Effector CD4-positive, alpha-beta T cell (primary cell): ENCODE results near the gene PRELID2. TPM values are rescaled to one million over a fixed set of nuclear protein-coding genes. Genes with fewer than 3 reads are reported as not detected.
"Not testable (repeated sequence)": the region's sequence is repeated elsewhere in the genome, so short reads cannot be mapped to it uniquely, and the experiment has no call there.

Experiments
- DNase-seq: peaks from one replicate; pipeline ENCODE4 v3.0.0-alpha.2; 2020
- total RNA-seq: gene quantifications from one replicate; lab custom pipeline; 2026; lab: John Stamatoyannopoulos, UW

Gene PRELID2
- not detected for total RNA-seq

GRCh38 chr5:145834917-145835847 lies at the start of gene PRELID2:
Gene PRELID2, minus strand, starts transcription at chr5:145835342. Its CDS starts 91 bp downstream, at chr5:145835251.
- DNase-seq, result peak; percentile 5

DNA sequence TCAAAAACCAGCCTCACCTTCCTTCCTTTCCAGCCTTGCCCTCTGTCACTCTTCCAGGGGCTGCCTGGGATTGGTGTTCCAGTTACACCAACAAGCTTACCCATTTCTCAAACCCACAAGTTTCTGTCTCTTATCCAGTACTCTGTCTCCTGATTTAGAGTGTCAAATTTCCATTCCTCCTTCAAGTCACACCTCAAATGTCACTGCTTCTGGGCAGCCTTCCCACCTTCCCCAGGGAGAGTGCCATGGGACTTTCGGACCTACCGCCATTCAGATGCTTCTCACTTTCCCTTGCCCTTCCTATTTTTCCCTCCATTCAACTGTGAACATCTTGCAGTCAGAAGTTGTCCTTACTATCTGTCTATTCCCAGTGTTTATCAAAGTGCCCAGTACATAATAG lies 39.6 kb upstream of the PRELID2 start:
- DNase-seq, result no peak

GRCh38 chr5:145872914-145873313 lies 37.8 kb upstream of the PRELID2 start, which contains the start of gene GRXCR2:
Gene GRXCR2, minus strand, starts transcription at chr5:145873014. Its CDS starts 46 bp downstream, at chr5:145872968.
- DNase-seq, result no peak

- DNase-seq, result no peak
Observed at GRCh38 chr5:145872486-145872885, 37.3 kb upstream of the PRELID2 start.

GRCh38 chr5:145869753-145870152 lies 34.6 kb upstream of the PRELID2 start:
- DNase-seq, result no peak

DNA sequence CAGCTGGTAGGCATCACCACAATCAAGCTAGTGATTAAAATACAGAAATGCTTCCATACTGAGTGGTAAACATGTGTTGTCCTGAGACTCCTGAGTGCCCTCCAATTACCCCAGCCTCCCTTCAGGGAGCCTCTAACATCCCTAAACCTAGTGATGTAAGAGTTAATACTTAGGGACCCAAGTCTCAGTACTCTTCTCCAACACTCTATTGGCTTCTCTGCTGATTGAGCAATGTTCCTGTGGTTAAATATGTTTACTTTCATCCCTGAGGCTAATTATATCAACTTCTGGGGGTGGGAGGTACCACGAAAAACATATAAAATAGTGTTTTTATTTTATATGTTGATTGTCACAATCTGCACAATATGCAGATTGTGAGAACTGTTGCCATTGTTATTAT lies 32.7 kb upstream of the PRELID2 start:
- no peak for DNase-seq

DNA sequence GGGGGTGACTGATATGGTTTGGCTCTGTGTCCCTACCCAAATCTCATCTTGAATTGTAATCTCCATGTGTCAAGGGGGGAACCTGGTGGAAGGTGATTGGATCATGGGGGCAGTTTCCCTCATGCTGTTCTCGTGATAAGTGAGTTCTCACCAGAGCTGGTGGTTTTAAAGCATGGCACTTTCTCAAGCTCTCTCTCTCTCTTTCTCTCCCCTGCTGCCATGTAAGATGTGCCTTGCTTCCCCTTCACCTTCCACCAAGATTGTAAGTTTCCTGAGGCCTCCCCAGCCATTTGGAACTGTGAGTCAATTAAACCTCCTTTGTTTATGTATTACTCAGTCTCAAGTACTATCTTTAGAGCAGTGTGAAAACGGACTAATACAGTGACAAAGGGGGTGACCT lies 29.3 kb upstream of the PRELID2 start:
- not testable (repeated sequence) for DNase-seq

DNA sequence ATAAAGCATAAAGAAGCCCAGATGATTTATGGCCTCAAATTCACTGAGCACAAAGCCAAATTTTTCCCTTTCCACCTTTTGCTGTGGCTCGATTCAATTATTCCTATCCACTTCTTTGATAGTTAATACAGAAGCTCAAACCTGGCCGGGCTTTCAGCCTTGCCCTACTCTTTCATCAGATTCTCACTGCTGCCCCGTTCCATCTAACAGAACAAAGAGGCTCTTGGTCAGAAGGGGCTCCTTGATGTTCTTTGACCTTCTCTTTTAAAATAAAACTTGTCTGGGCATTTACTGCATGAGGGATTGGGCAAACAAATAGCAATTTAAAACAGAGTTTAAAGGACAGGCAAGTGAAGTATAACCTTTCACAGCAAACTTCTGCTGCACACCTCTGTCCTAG lies 27.9 kb upstream of the PRELID2 start:
- no peak for DNase-seq

GRCh38 chr5:145859897-145860296 lies 24.8 kb upstream of the PRELID2 start:
- DNase-seq, result no peak

DNA sequence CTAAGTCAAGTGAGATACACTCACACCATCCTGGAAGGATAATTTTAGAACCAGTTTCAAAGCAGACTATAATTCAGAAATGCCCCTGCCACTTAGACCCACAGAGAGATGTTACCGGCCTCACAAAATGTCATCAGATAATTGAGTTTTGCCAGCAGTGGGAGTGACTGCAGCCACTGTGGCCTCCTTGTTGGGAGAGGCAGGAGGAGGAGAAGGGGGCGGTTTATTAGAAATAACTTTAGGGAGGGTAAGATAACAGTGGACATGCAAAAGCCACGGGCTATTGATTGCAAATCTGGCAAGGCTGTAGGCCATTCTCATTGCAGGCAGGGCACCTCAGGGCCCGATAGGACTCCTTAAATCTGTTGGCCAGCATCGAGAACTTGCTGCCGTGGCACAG lies 24.3 kb upstream of the PRELID2 start:
- DNase-seq, result no peak

DNA sequence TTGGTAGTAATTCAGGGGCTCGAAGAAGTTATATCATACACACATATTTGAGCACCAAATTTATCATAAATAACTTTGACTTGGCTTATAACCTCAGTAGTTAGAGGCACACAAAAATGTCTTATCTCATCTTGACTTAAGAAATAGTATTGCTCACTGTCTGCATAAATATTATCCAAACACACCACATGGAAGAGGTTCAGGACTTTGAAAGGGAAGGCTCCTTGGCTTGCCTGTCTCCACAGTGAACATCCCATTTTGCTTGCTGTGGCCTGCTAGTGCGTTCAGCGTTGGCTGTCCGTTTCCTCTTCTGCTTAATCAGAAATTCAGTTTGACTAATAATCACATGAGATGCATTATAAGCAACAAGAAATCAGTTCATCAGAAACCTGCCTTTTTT lies 23.8 kb upstream of the PRELID2 start:
- DNase-seq, result no peak

DNA sequence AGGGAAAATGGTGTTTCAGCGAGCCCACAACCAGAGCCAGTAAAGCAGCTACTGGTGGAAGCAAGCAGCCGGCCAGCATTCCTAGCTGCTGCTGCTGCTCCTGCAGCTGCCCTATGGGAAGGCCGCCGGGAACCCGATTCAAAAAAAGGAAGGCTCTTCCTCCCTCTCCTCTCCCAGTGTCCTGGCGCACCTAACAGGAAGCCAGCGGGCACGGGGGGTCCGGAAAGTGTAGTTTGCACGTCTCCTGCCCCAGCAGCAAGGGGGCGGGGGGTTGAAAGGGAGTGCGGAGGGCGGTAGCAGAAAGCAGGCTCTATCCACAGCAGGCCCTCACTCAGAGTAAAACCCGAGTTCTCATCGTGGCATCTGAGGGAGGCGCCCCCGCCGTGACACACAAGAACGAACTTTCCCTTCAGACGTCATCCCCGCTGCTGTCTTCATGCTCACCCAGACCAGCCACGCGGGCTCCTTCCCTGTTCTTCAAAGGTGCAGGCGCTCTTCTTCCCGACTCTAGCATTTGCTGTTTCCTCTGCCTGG lies 21.2 kb upstream of the PRELID2 start:
- DNase-seq, result no peak

GRCh38 chr5:145855763-145856267 lies 20.7 kb upstream of the PRELID2 start:
- DNase-seq, result no peak

GRCh38 chr5:145854651-145855258 lies 19.6 kb upstream of the PRELID2 start:
- DNase-seq, result no peak

DNA sequence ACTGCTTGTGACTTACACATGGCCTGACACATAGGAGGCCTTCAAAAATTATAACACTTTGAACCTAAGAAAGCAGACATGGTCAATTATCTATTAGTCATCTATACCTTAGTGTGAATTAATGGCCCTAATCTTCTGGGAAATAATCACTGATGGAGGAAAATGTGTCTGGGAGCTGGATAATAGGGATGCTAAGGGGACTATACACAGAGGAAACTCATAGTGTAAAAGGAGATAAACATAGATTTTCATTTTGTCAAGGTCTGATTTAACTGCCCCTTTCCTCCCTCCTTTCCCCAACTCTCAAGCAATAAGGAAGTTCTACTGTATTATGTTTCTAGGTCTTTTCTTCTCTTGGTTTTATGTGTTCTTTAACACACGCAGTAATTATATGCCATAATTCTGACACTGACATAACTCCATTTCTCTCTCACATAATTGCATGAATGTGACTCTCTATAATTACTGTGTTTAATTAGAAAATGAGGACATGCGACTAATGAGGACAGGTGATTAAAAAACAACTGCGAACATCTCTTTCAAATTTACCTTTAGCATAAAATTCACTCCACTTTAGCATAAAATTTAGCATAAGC lies 18.7 kb upstream of the PRELID2 start:
- no peak for DNase-seq

DNA sequence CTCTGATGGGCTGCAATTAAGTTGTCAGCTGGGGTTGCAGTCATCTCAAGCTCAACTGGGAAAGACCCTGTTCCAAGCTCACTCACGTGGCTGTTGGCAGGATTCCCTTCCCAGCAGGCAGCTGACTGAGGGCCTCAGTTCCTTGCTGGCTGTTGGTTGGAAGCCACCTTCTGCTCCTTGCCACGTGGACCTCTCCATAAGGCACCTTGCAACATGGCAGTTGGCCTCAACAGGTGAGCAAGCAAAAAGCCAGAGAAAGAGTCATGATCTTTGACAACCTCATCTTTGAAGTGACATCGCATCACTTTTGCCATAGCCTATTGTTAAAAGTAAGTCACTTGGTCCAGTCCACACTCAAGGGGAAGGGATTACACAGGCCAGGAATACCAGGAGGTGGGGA lies 17.8 kb upstream of the PRELID2 start:
- DNase-seq, result no peak

DNA sequence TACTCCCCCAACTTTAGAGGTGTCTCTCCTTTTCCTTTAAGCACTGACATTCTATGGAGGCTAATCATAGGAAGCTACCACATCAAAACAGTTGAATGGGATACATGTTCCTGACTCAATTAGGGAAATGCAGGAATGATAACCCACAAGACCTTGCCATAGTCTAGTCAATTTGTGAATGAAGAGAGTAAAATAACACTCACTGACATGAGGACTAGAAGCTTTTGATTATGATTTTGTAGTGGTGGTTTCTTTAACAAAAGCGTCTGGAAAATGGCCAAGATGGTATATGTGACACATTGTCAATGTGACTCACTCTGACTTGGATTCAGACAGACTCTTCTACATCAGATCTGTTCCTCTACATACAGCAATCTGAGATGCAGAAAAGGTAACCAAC lies 13.7 kb upstream of the PRELID2 start:
- no peak for DNase-seq

GRCh38 chr5:145847499-145848497 lies 12.7 kb upstream of the PRELID2 start:
- DNase-seq, result no peak

GRCh38 chr5:145846081-145846480 lies 10.9 kb upstream of the PRELID2 start:
- no peak for DNase-seq

GRCh38 chr5:145841299-145841698 lies 6.2 kb upstream of the PRELID2 start:
- no peak for DNase-seq

DNA sequence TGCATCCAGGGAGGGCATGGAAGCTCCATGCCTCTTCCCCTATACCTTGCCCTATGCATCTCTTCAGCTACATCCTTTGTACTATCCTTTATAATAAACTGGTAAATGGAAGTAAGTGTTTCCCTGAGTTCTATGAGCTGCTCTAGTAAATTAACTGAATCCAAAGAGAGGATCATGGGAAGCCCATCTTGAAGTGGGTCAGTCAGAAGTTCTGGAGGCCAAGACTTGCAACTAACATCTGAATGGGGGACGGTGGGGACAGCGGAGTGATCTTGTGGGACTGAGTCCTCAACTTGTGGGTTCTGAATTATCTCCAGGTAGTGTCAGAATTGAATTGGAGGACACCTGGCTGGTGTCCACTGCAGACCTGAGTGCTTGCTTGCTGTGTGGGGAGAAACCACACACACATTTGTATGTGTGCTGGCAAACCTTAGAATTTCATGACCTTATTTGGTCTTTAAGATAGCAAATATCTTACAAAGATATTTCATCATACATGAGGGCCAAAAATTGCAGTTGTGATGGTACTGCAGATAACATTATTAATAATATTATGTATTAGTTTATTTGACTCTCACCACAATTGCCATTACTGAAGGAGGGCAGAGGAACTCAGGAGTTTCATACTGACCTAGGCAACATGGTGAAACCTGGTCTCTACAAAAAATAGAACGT lies 5.5 kb upstream of the PRELID2 start:
- no peak for DNase-seq
